ENCODE results near the gene TRIM50.

- TF ChIP-seq CTCF (conservative IDR thresholded peaks at IDR 0.05) (no peak), ZFX (IDR thresholded peaks at IDR 0.05) (no peak)
Observed at GRCh38 chr7:73343671-73344380, 15.9 kb upstream of the TRIM50 start.

All from C4-2B (cell line).